DOHH2 (cell line): ENCODE measurements around the gene CDK16.

ENCODE experiments used
- H3F3A ChIP-seq: fragments of 200-600 bp; sonication (generic), shearing (Covaris generic); 2 replicates; pipeline ENCODE4 v1.6.0; 2016; ENCODE audit warnings: antibody characterized with exemption, mild to moderate bottlenecking; ENCODE audit not compliant: control insufficient read depth, insufficient read depth
- H3K27ac ChIP-seq: fragments of 200-600 bp; sonication (generic); 2 replicates; pipeline ENCODE4 v1.5.1; 2014; ENCODE audit warnings: low read depth, mild to moderate bottlenecking, low read length, moderate library complexity
- H3K27me3 ChIP-seq: fragments of 200-600 bp; sonication (generic); 2 replicates; pipeline ENCODE4 v1.6.1; 2014; ENCODE audit warnings: mild to moderate bottlenecking, low read length, mixed read lengths; ENCODE audit not compliant: control insufficient read depth
- H3K36me3 ChIP-seq: fragments of 200-600 bp; sonication (generic); 2 replicates; pipeline ENCODE4 v1.6.1; 2014; ENCODE audit warnings: mild to moderate bottlenecking, low read length, moderate library complexity, mixed read lengths; ENCODE audit not compliant: control insufficient read depth
- H3K4me1 ChIP-seq: fragments of 200-600 bp; sonication (generic); 2 replicates; pipeline ENCODE4 v1.6.1; 2014; ENCODE audit warnings: mild to moderate bottlenecking, low read length, mixed read lengths; ENCODE audit not compliant: control insufficient read depth
- H3K4me2 ChIP-seq: fragments of 200-600 bp; sonication (generic); 2 replicates; pipeline ENCODE4 v1.6.0; 2014; ENCODE audit warnings: mild to moderate bottlenecking, low read length, moderate library complexity
- H3K4me3 ChIP-seq: fragments of 200-600 bp; sonication (generic); 2 replicates; pipeline ENCODE4 v1.5.1; 2014; ENCODE audit warnings: mild to moderate bottlenecking, low read length, mixed read lengths
- H3K79me2 ChIP-seq: fragments of 200-600 bp; sonication (generic); 2 replicates; pipeline ENCODE4 v1.6.1; 2014; ENCODE audit warnings: mild to moderate bottlenecking, low read length, mixed read lengths; ENCODE audit not compliant: control insufficient read depth
- H3K9me2 ChIP-seq: fragments of 200-600 bp; sonication (generic); replicated peaks from 2 replicates; pipeline ENCODE4 v1.6.1; 2014; ENCODE audit warnings: mild to moderate bottlenecking, low read length, mixed read lengths; ENCODE audit not compliant: control insufficient read depth
- H3K9me3 ChIP-seq: fragments of 200-600 bp; sonication (generic); 2 replicates; pipeline ENCODE4 v1.6.1; 2014; ENCODE audit warnings: antibody characterized with exemption, low read length, mixed read lengths; ENCODE audit not compliant: control insufficient read depth, insufficient read depth
- H4K20me1 ChIP-seq: fragments of 200-600 bp; sonication (generic); 2 replicates; pipeline ENCODE4 v1.6.0; 2014; ENCODE audit warnings: low read depth, mild to moderate bottlenecking, antibody characterized with exemption, low read length, moderate library complexity; ENCODE audit not compliant: control insufficient read depth, insufficient read depth
- CTCF ChIP-seq: fragments of 200-600 bp; sonication (generic); IDR thresholded peaks from one replicate; pipeline ENCODE4 v1.5.1; 2014; ENCODE audit warnings: antibody characterized with exemption, mild to moderate bottlenecking, low read depth, low read length; ENCODE audit not compliant: poor library complexity, severe bottlenecking
- EZH2phosphoT487 ChIP-seq: fragments of 200-600 bp; sonication (generic); IDR thresholded peaks from 2 replicates; pipeline ENCODE4 v1.6.1; 2017; ENCODE audit warnings: borderline replicate concordance, mild to moderate bottlenecking, antibody characterized with exemption, low read length, moderate library complexity, mixed read lengths

CDK16 gene

GRCh38 chrX:47178337-47178736, 40.1 kb upstream of the CDK16 start:
- no peak overlapping the region for H3K4me2 ChIP-seq
- no peak overlapping the region for H3K27ac ChIP-seq
- H3F3A ChIP-seq = no peaks in the 10 kb centered on the region
- H3K36me3 ChIP-seq = peaks cover 44% of the 10 kb centered on the region
- no peak overlapping the region for H3K4me3 ChIP-seq
- no peaks in the 10 kb centered on the region for H3K27me3 ChIP-seq
- no peaks in the 10 kb centered on the region for H3K9me3 ChIP-seq
- TF ChIP-seq CTCF (no peak), EZH2phosphoT487 (no peak)
- no peaks in the 10 kb centered on the region for H4K20me1 ChIP-seq
- H3K4me1 ChIP-seq = no peaks in the 10 kb centered on the region
- no peaks in the 10 kb centered on the region for H3K9me2 ChIP-seq
- no peaks in the 10 kb centered on the region for H3K79me2 ChIP-seq

- no peak overlapping the region for H3K4me3 ChIP-seq
- no peaks in the 10 kb centered on the region for H3K79me2 ChIP-seq
- H3K36me3 ChIP-seq = peaks cover 41% of the 10 kb centered on the region
- no peaks in the 10 kb centered on the region for H3K9me3 ChIP-seq
- no peaks in the 10 kb centered on the region for H3K4me1 ChIP-seq
- no peak overlapping the region for H3K27ac ChIP-seq
- no peaks in the 10 kb centered on the region for H4K20me1 ChIP-seq
- H3K9me2 ChIP-seq = no peaks in the 10 kb centered on the region
- no peaks in the 10 kb centered on the region for H3K27me3 ChIP-seq
- no peak overlapping the region for H3K4me2 ChIP-seq
- no peaks in the 10 kb centered on the region for H3F3A ChIP-seq
- TF ChIP-seq EZH2phosphoT487 (no peak), CTCF (no peak)
Measured at GRCh38 chrX:47179221-47179927, 39.1 kb upstream of the CDK16 start.

GRCh38 chrX:47179928-47180255, 38.6 kb upstream of the CDK16 start:
- Histone ChIP-seq H3F3A (no peaks in the 10 kb centered on the region), H3K9me2 (no peaks in the 10 kb centered on the region), H3K4me3 (no peak overlapping the region), H3K4me2 (no peak overlapping the region), H4K20me1 (no peaks in the 10 kb centered on the region), H3K9me3 (no peaks in the 10 kb centered on the region), H3K36me3 (peaks cover 41% of the 10 kb centered on the region), H3K79me2 (no peaks in the 10 kb centered on the region), H3K27me3 (no peaks in the 10 kb centered on the region), H3K27ac (no peak overlapping the region), H3K4me1 (no peaks in the 10 kb centered on the region)
- TF ChIP-seq CTCF (no peak), EZH2phosphoT487 (no peak)

GRCh38 chrX:47180346-47180745, 38.1 kb upstream of the CDK16 start:
- no peaks in the 10 kb centered on the region for H3K4me1 ChIP-seq
- no peaks in the 10 kb centered on the region for H4K20me1 ChIP-seq
- no peaks in the 10 kb centered on the region for H3K9me2 ChIP-seq
- H3K4me3 ChIP-seq = no peak overlapping the region
- H3F3A ChIP-seq = no peaks in the 10 kb centered on the region
- TF ChIP-seq CTCF (no peak), EZH2phosphoT487 (no peak)
- no peaks in the 10 kb centered on the region for H3K9me3 ChIP-seq
- no peaks in the 10 kb centered on the region for H3K79me2 ChIP-seq
- H3K27me3 ChIP-seq = no peaks in the 10 kb centered on the region
- H3K27ac ChIP-seq = no peak overlapping the region
- H3K36me3 ChIP-seq = peaks cover 41% of the 10 kb centered on the region
- H3K4me2 ChIP-seq = no peak overlapping the region
